A673 (cell line): Measurements from ENCODE around the gene MYADM.

Source experiments
- EZH2 ChIP-seq: fragments of 200-600 bp; sonication (generic); IDR thresholded peaks from 2 replicates; pipeline ENCODE4 v1.6.1; 2017; ENCODE audit warnings: borderline replicate concordance, low read depth, mild to moderate bottlenecking, mixed read lengths, antibody characterized with exemption, low read length; ENCODE audit not compliant: poor library complexity, severe bottlenecking
- TF ChIP-seq, protein P1 (sequence below): fragments of 300-800, 200-600 bp; sonication (generic); conservative IDR thresholded peaks from 2 replicates; pipeline ENCODE4 v1.5.1; 2017; ENCODE audit warnings: low read depth, mild to moderate bottlenecking, antibody characterized with exemption, low read length, moderate library complexity, mixed read lengths

DNA sequence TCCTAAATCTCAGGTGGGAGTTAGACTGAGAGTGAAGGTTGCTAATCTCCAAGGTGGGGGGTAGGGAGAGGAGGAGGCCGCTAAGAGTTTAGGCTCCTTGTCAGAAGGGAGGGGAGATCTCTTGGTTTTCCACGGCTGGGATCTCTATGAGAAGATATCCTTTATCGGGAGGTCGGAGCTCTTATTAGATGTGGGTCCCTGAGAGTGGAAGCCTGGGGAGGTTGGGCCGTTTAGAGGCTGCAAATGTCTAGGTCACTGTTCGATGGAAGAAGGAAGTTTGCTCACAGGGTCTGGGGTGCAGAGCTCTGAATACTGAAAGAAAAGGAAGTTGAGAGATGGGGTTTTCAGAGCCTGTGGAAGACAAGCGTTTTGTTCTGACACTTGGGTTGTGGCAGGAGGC is 3.8 kb downstream of the MYADM start:
- TF ChIP-seq, protein P1, sequence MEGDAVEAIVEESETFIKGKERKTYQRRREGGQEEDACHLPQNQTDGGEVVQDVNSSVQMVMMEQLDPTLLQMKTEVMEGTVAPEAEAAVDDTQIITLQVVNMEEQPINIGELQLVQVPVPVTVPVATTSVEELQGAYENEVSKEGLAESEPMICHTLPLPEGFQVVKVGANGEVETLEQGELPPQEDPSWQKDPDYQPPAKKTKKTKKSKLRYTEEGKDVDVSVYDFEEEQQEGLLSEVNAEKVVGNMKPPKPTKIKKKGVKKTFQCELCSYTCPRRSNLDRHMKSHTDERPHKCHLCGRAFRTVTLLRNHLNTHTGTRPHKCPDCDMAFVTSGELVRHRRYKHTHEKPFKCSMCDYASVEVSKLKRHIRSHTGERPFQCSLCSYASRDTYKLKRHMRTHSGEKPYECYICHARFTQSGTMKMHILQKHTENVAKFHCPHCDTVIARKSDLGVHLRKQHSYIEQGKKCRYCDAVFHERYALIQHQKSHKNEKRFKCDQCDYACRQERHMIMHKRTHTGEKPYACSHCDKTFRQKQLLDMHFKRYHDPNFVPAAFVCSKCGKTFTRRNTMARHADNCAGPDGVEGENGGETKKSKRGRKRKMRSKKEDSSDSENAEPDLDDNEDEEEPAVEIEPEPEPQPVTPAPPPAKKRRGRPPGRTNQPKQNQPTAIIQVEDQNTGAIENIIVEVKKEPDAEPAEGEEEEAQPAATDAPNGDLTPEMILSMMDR: no peak
- TF ChIP-seq EZH2: no peak
